GM12878 (cell line): Measurements from ENCODE around the gene KDM4C. TPM values are rescaled to one million over a fixed set of nuclear protein-coding genes. Genes with fewer than 3 reads are reported as not detected.
"Not testable (repeated sequence)": the region's sequence is repeated elsewhere in the genome, so short reads cannot be mapped to it uniquely, and the experiment has no call there.

Experiments
- ATAC-seq: fragments of 200-7000 bp; cut with Tn5 transposase; 3 replicates; pipeline ENCODE4 v1.9.1; 2020; ENCODE audit warnings: mild to moderate bottlenecking, moderate library complexity
- BruUV-seq: library from RNA; stranded (reverse); fragments of 400-500 nt; replicated peaks from 2 replicates; lab custom pipeline; 2021; lab: Mats Ljungman, UMichigan
- CTCF ChIA-PET: fragments of 300-600 bp; sonication (Branson Sonifier 250); formaldehyde crosslinking; extraction: SDS; loops from one replicate; lab custom pipeline; 2021; ENCODE audit warnings: inconsistent platforms; lab: Yijun Ruan, JAX
- POLR2A ChIA-PET: fragments of 350-600 bp; formaldehyde crosslinking; extraction: SDS; loops from one replicate; lab custom pipeline; 2021; ENCODE audit warnings: inconsistent platforms; lab: Charles Lee
- RAD21 ChIA-PET: fragments of 300-600 bp; sonication (Branson Sonifier 250); formaldehyde crosslinking; loops from one replicate; lab custom pipeline; 2023; ENCODE audit warnings: antibody characterized with exemption; ENCODE audit not compliant: unreplicated experiment; lab: Charles Lee
- SMC1A ChIA-PET: fragments of 300-600 bp; sonication (Branson Sonifier 250); formaldehyde crosslinking; loops from one replicate; lab custom pipeline; 2023; ENCODE audit not compliant: unreplicated experiment, uncharacterized antibody; lab: Charles Lee
- DNase-seq: peaks from one replicate; pipeline ENCODE4 v3.0.0-alpha.2; 2011; ENCODE audit warnings: low read depth, low spot score
- FAIRE-seq: peaks from 3 replicates; lab custom pipeline; 2011; peaks lifted over from hg19 to GRCh38; lab: Jason Lieb, UNC
- H2AFZ ChIP-seq: 2 replicates; pipeline ENCODE4 v1.6.0; 2011; ENCODE audit warnings: low read depth, low read length, control low read depth; ENCODE audit not compliant: control insufficient read depth
- H3K27ac ChIP-seq: 2 replicates; pipeline ENCODE4 v1.5.1; 2011; ENCODE audit warnings: control low read depth; ENCODE audit not compliant: control insufficient read depth, insufficient read depth
- H3K27me3 ChIP-seq, 2 experiments: replicated peaks in 1 of 2; 2 replicates each; pipeline versions ENCODE4 v1.6.0 to v1.6.1; 2011; ENCODE audit warnings: low read length in 1 of 2; ENCODE audit not compliant: control insufficient read depth in 2 of 2, insufficient read depth in 2 of 2
- H3K36me3 ChIP-seq, 2 experiments: 2 replicates each; pipeline ENCODE4 v1.5.1; 2011; ENCODE audit warnings: low read length in 1 of 2; ENCODE audit not compliant: control insufficient read depth in 2 of 2, insufficient read depth in 2 of 2
- H3K4me1 ChIP-seq: 2 replicates; pipeline ENCODE4 v1.6.1; 2011; ENCODE audit warnings: mild to moderate bottlenecking, low read length, moderate library complexity, mixed read lengths; ENCODE audit not compliant: control insufficient read depth, insufficient read depth
- H3K4me2 ChIP-seq: 2 replicates; pipeline ENCODE4 v1.6.0; 2011; ENCODE audit warnings: control low read depth; ENCODE audit not compliant: control insufficient read depth, insufficient read depth
- H3K4me3 ChIP-seq: fragments of 200-600 bp; sonication (generic); 2 replicates; pipeline ENCODE4 v1.5.1; 2016
- H3K79me2 ChIP-seq: 2 replicates; pipeline ENCODE4 v1.6.0; 2011; ENCODE audit warnings: low read length; ENCODE audit not compliant: control insufficient read depth, insufficient read depth
- H3K9ac ChIP-seq: 2 replicates; pipeline ENCODE4 v1.8.0; 2011; ENCODE audit warnings: low read length, control low read depth, mixed read lengths; ENCODE audit not compliant: control insufficient read depth, insufficient read depth
- H3K9me3 ChIP-seq: replicated peaks from 3 replicates; pipeline ENCODE4 v1.5.1; 2011; ENCODE audit warnings: mild to moderate bottlenecking, low read length; ENCODE audit not compliant: control insufficient read depth, insufficient read depth
- H4K20me1 ChIP-seq: 2 replicates; pipeline ENCODE4 v1.6.0; 2011; ENCODE audit not compliant: control insufficient read depth, insufficient read depth
- ESRRA ChIP-seq: IDR thresholded peaks from 2 replicates; pipeline ENCODE4 v1.6.1; 2012; ENCODE audit warnings: mild to moderate bottlenecking, low read length, improper control_type of control experiment
- WGBS: methylation state at CpG from one replicate; pipeline ENCODE4 v1.1.6; 2016; ENCODE audit warnings: low lambda C conversion rate; ENCODE audit not compliant: insufficient replicate concordance, insufficient coverage; ENCODE audit errors: missing lambda C conversion rate; 5-methylcytosine and 5-hydroxymethylcytosine counted together
- in situ Hi-C: fragments of 300-500 bp; cut with MboI; formaldehyde crosslinking; loops from 9 replicates; pipeline ENCODE4 v1.14.3; 2018; ENCODE audit warnings: mixed read lengths
- intact Hi-C: fragments of 100-400 bp; cut with micrococcal nuclease; formaldehyde crosslinking; loops from one replicate; pipeline ENCODE4 v1.14.2; 2022; ENCODE audit not compliant: unreplicated experiment
- polyA plus RNA-seq, 11 experiments: library from polyadenylated mRNA; depleted of rRNA in 4 of 11; unstranded in 6 of 11; stranded (reverse) in 5 of 11; fragments of >200 nt; fragmentation: Nextera tagmentation in 4 of 11; fragmentation: Illumina TruSeq in 1 of 11; extraction: Ambion mirVana in 4 of 11; extraction: Trizol in 1 of 11; gene quantifications; 1 replicate in 1 of 11; 2 replicates in 10 of 11; pipeline versions ENCODE4 v1.2.1 to v1.2.3, GENCODE V29; 2011 to 2016; ENCODE audit warnings: inconsistent platforms in 2 of 11, missing spikeins in 2 of 11, low read depth in 1 of 11
- total RNA-seq, 4 experiments: library from RNA; depleted of rRNA in 3 of 4; stranded (reverse); fragments of >200 nt in 3 of 4; fragmentation: Illumina TruSeq in 1 of 4; extraction: Trizol in 1 of 4; gene quantifications; 2 replicates each; pipeline versions ENCODE4 v1.2.1 to v1.2.3, GENCODE V29; 2013 to 2021
- TF ChIP-seq, protein P1 (sequence below): fragments of 450-650 bp; IDR thresholded peaks from 2 replicates; pipeline ENCODE4 v1.6.1; 2016; ENCODE audit warnings: mild to moderate bottlenecking

Gene KDM4C
- total and polyA plus RNA-seq, 10 of the 15 experiments (the other 5 are each of a cell fraction or from before 2014, with no cell fraction given) = 6.8 to 41.2 (median 20.1) TPM

DNA sequence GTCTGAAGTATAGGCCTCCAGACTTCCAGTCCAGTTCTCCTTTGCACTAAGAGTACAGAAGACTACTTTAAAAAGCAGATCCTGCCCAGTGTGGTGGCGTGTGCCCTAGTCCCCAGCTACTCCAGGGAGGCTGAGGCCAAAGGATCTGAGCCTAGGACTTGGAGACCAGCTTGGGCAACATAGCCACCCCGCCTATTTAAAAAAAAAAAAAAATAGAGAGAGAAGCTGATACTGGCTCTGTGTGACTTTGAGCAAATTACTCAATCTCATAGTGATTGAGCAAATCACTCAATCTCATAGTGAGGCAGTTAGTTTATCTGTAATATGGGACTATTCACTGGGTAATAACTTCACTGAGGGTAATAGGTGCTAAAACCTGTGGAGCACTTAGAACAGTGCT, 43.6 kb upstream of the KDM4C start (continued):
- TF ChIP-seq ESRRA = no peak

DNA sequence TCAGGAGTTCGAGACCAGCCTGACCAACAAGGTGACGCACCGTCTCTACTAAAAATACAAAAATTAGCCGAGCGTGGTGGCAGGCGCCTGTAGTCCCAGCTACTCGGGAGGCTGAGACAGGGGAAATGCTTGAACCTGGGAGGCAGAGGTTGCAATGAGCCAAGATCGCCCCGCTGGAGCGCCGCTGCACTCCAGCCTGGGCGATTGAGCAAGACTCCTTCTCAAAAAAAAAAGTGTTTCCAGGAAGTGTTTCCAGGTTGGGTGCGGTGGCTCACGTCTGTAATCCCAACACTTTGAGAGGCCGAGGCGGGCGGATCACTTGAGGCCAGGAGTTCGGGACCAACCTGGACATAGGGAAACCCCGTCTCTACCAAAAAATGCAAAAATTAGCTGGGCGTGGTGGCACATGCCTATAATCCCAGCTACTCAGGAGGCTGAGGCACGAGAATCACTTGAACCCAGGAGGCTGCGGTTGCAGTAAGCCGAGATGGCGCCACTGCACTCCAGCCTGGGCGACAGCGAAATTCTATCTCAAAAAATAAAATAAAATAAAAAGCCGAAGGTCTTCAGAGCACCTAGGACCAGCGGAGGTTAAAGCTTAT, 42.5 kb upstream of the KDM4C start:
- H3K79me2 ChIP-seq, ATAC-seq, H3K36me3 ChIP-seq, DNase-seq, in situ Hi-C loops, H4K20me1 ChIP-seq: not testable (repeated sequence)
- H3K27ac ChIP-seq = peak overlapping the region; percentile 73
- WGBS = 88% methylated on average over 28 of the region's 28 CpGs
- POLR2A ChIA-PET = interaction anchor here (0.5 to 3.3 kb wide), 20 partner anchors 9 to 1101 kb away, joined by 3 to 30 read pairs (median 5); partner anchors contain the start of gene KDM4C
- TF ChIP-seq, protein P1, sequence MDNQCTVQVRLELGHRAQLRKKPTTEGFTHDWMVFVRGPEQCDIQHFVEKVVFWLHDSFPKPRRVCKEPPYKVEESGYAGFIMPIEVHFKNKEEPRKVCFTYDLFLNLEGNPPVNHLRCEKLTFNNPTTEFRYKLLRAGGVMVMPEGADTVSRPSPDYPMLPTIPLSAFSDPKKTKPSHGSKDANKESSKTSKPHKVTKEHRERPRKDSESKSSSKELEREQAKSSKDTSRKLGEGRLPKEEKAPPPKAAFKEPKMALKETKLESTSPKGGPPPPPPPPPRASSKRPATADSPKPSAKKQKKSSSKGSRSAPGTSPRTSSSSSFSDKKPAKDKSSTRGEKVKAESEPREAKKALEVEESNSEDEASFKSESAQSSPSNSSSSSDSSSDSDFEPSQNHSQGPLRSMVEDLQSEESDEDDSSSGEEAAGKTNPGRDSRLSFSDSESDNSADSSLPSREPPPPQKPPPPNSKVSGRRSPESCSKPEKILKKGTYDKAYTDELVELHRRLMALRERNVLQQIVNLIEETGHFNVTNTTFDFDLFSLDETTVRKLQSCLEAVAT = peak; percentile 83; the same call in 1 of the 2 replicates
- TF ChIP-seq, all 136 proteins: peak for 1; not testable (repeated sequence) for 135
- H3K27me3 ChIP-seq, FAIRE-seq, H3K9me3 ChIP-seq, BruUV-seq, intact Hi-C loops: not testable (repeated sequence)
- Histone ChIP-seq H3K9ac (peak overlapping the region; percentile 66), H3K4me3 (peak overlapping the region; percentile 68), H3K4me1 (peaks cover 13% of the 10 kb centered on the region), H3K4me2 (peak overlapping the region; percentile 99), H2AFZ (peak overlapping the region; percentile 84)
- CTCF ChIA-PET = interaction anchor here (0.6 to 1.8 kb wide), 10 partner anchors 9 to 1140 kb away, joined by 3 to 10 read pairs (median 4); no protein-coding TSS in a partner anchor
- SMC1A ChIA-PET = interaction anchor here (0.8 to 5.4 kb wide), 14 partner anchors 9 to 130 kb away, joined by 3 to 44 read pairs (median 5); partner anchors contain the start of gene KDM4C
- RAD21 ChIA-PET = interaction anchor here (0.5 to 2.6 kb wide), 18 partner anchors 9 to 302 kb away, joined by 3 to 18 read pairs (median 5); partner anchors contain the start of genes GLDC, KDM4C and UHRF2
